ENCODE data around the gene SYCP3.
"Not testable (repeated sequence)": the region's sequence is repeated elsewhere in the genome, so short reads cannot be mapped to it uniquely, and the experiment has no call there.

SYCP3 gene

DNA sequence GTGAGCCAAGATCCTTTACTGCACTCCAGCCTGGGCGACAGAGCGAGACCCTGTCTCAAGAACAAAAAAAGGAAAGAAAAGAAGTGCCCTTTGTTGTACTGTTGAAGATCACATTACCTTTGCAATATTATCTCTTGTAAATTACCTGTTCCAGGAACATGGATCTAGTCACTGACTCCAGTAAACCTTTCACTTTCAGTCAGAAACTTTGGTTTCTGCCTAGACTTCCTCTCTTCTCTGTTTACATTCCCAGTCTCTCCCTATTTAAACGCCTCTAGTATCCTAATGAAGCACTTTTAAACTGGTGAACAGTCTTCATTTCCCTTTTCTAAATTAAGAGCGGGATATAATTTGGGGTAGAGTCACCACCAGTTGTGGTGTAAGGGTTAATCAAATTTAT, 29.0 kb downstream of the SYCP3 start:
- DNase-seq = no peak

- DNase-seq = no peak
Observed at GRCh38 chr12:101707131-101707782, 32.0 kb downstream of the SYCP3 start.

DNA sequence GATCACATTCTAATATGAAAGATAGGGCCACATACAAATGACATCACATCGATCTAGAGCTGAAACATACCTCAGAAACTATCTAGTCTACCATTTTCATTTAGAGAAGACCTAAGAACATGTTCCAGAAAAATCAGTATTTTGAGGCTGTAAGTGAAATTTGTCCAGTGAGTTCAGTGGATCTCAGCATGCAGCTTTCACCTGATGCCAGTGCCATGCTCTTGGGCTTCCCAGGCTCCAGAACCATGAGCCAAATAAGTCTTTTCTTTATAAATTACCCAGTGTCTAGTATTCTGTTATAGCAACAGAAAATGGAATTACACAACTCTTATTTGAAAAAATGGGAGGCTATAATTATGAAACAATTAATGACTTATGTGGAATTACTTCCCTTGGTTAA, 32.9 kb downstream of the SYCP3 start:
- no peak for DNase-seq

DNA sequence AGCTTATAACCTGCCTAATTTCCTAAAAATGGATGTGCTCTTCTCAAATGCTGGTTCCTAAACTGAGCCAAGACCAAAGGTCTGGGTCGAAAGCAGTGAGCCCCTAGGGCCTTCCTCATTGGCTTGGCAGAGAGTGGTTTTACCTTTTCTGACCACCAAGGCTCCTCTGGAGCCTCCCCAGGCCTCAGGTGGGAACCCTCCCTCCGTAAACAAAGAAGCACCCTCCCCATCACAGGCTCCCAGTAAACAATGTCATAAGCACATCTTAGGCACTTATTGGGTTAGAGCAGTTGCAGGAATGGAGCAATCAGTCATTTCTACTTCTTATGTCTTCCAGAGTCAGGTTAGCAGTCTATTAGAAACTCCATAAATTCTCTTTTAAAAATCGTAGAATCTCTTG, 35.8 kb downstream of the SYCP3 start:
- no peak for DNase-seq

DNA sequence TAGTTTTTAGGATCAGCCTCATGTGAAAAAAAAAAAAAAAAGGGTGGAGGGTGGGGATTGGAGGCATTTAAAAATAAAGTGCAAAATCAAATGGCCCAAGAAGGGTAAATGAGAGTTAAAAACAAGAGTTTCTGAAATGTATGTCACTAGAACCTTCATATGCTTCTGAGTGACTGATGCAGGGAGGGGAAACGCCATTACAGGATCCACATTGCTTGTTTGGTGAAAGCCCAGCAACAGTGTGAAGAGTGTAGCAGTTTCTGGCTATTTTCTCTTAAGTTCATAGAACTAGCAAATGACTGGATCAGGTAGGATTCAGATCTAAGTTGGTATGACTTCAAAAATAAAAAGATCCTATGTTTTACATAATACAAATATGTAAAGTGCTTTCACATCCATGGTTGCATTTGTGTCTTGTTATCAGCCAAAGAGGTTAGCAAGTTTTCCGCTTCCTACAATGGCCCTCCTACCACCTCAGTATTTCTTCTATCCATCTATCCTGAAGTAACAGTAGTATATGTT, 38.9 kb downstream of the SYCP3 start:
- DNase-seq = no peak

DNA sequence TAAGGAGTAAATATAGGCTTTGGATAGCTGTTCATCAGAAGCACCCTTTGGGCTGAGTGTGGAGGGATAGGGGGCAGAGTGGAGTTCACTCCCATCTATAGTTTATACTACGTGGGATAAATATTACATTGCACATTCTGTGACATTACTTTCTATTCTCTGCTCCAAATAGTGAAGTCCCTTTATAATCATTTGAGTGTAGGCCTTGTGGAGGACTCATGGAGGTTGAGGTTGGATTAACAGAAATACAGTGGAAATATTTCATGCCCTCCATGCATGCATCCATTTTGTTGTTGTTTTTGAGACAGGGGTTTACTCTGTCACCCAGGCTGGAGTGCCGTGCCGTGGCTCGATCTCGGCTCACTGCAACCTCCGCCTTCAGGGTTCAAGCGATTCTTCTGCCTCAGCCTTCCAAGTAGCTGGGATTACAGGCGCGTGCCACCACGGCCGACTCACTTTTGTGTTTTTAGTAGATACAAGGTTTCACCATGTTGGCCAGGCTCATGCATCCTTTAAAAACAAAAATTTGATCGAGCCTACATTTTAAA, 40.4 kb downstream of the SYCP3 start:
- DNase-seq = no peak

DNA sequence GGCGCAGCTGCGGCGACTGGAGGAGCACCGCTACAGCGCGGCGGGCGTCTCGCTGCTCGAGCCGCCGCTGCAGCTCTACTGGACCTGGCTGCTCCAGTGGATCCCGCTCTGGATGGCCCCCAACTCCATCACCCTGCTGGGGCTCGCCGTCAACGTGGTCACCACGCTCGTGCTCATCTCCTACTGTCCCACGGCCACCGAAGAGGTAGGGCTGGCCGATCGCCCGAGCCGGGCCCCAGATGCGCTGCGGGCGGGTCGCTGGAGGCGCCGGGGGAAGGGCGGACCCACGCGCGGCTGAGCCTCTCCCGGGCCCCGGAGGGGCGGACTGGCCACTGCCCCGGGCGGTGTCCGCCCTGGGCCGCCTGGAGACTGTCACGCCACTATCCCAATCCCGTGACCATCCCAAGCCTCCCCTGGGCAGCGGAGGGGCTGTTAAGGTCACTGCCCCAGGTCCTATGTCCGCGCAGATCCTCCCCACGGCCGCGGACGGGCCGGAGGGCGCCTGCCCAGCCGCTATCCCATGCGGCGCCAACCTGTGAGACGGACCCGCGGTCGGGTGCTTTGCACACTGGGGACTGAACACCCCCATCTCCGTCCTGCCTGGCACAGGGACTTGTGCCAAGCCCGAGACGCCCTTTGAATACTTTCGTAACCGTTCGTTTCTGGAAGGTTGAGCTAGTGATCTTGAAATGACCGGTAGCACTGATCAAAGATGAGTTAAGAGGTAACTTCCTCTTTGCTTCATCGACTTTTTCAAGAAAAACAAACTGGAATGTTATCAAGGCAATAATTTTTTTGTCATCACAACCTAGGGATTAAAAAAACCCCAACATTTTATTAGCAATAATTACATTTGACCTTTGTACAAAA, 41.1 kb downstream of the SYCP3 start:
- DNase-seq = peak; percentile 60

GRCh38 chr12:101697197-101697929, 41.9 kb downstream of the SYCP3 start, which contains the start of gene CHPT1:
Gene CHPT1 (plus strand): TSS chr12:101697640. CDS start chr12:101697862, 222 bp downstream.
- DNase-seq = peak; percentile 76

DNA sequence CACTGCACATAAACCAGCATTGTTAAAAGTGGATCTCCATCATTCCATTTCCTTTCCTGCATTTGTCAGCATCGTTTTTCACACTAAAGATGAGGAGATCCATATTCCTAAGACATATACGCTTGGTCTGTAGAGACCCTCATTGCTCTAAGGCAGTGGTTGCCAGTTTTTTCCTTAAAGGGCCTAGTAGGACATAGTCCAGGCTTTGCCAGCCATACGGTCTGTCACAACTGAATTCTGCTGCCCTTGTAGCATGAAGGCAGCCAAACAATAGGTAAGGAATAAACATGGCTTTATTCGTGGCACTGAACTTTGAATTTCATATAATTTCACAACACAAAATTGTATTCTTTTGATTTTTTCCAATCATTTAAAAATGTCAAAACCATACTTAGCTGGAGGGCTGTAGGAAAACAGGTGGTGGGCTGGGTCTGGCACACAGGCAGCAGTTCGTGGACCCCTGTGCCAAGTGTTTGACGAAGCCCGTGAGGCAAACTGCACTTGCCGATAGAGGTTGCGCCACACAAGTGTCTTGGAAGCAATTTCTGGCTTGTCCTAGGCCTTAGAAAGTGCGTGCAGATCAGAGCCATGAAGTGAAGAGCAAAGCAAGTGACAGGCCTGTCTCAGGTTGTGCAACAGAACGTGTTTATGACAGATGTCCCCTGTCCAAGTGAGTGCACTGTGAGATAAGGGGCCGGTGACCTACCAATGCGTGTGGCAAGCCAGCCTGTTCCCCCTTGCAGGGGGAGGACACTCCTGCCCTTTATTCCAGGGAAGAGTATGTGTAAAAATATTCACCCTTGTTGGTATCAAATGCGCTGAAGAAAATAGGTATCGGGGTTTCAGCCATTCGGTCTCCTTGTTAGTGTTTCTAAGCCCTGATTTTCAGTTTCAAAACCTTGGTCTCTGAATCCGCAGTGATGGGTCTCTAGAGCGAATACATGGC, 42.7 kb downstream of the SYCP3 start:
- DNase-seq = peak; percentile 31

- no peak for DNase-seq
Observed at GRCh38 chr12:101695706-101696105, 43.6 kb downstream of the SYCP3 start.

DNA sequence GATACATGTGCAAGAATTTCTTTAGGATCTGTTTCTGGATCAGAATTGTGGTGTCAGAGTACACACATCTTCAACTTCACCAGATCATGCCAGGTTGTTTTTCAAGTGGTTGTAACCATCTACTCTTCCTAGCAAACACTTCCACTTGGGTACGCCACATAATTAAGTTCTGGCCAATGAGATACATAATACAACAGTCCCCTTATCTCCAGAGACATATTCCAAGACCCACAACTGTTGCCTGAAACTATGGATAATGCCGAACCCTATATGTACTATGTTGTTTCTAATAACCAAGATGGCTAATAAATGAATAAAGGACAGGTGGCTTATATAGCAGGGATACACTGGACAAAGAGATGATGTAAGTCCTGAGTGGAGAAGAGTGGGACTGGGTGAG, 44.3 kb downstream of the SYCP3 start:
- no peak for DNase-seq

GRCh38 chr12:101694297-101694848, 44.9 kb downstream of the SYCP3 start:
- no peak for DNase-seq

DNA sequence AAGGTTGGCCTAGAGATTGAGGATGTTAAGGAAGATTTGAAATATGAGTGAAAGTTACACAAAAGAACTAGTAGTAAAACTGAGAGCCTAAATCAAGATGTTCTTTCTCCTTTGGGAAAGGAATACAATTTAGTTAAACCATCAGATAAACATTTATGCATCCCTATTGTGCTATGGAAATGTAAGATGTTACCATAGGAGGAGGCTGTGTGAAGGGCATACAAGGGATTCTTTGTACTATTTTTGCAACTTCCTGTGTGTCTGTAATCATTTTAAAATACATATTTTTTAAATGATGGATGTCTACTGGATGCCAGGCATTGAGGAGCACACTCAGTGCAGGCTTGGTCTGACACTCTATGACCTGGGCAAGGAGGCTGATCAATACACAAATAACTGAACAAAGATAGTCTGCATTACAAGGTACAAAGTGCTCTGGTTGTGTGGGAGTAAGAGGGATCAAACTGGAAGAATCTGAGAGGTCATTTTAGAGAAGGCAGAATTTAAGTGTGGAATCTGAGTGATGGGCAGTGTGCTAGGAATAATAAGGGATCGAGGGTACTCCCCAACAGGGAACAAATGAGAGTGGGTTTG, 47.7 kb downstream of the SYCP3 start:
- no peak for DNase-seq

DNA sequence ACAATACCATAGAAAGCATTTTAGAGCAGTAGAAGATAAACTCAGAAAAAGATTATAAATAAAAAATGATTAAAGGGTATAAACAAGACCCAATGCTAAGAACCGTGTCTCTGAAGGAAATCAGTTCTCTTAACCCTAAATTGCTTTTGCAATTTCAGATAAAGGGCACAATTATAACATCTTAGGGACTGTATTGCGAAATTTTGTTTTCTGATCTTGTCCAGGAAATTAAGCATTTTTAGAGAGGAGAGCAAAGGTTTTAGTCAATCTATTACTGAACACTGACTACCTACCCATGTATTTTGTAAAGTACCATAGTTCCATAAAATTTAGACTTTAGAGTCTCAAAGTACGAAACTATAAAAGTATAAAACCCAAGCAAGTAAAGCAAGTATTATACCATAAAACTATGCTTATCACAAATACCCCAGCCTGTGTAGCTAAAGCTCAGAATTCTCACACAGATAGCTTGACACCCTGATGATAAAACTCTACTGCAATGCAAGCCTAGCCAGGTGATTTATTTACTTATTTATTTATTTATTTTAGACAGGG, 48.6 kb downstream of the SYCP3 start:
- DNase-seq = no peak

GRCh38 chr12:101686176-101686575, 53.1 kb downstream of the SYCP3 start:
- no peak for DNase-seq

DNA sequence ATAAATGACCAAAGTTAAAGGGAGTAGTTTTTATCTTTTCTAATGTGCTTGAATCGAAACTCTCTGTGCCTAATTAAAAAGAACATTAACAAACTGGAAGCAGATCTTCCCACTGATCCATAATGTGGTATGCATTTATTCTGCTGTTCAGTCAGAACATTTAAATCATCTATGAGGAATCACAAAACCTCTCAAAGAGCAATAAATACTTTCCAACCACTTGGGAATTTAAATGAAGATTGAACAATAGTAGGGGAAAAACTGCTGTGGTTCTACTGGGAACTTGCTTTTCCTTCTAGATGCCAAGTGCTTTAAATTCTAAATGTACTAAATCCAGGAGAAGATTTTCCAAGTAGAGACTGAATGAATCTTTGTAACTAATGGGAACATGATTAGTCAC, 54.2 kb downstream of the SYCP3 start:
- DNase-seq = no peak

DNA sequence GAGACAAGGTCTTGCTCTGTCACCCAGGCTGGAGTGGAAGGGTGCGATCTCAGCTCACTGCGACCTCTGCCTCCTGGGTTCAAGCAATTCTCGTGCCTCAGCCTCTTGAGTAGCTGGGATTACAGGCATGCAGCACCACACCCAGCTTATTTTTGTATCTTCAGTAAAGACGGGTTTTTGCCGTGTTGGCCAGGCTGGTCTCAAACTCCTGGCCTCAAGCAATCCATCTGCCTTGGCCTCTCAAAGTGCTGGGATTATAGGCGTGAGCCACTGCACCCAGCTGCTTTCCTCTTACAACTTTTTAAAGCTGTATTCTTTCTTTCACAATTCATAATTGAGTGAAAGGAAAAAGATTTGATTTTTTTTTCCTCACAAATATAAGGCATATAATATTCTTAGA, 57.6 kb downstream of the SYCP3 start:
- not testable (repeated sequence) for DNase-seq

DNA sequence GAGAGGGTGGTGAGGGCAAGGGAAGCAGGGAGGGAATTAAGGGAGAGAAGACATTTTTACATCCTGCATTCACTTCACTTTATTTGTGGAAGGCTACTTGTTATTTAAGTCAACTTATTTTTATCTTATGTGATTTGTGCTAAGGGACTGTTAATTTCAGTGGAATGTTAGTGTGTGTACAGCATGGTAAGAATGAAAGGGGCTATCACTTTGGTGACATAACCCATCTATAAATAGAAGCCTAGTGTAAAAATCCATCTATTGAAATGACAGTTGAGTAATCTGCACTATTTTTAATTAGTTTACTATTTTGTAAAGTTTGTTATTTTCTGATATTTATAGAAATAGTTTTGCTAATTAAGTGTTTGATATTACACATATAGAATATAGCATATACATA, 58.6 kb downstream of the SYCP3 start:
- DNase-seq = no peak

GRCh38 chr12:101680240-101680639, 59.0 kb downstream of the SYCP3 start:
- DNase-seq = no peak
